Stomach (tissue), 4 donors: ENCODE results near the gene ZNF423.

Experiments used
- CTCF ChIP-seq, 7 experiments: fragments of 450-650 bp in 4 of 7; fragments of 200-600 bp in 3 of 7; sonication (generic) in 3 of 7; IDR thresholded peaks; one replicate each; pipeline ENCODE4 v1.5.1; 2016 to 2019; ENCODE audit warnings: antibody characterized with exemption in 7 of 7, control low read depth in 2 of 7, mild to moderate bottlenecking in 1 of 7
- EP300 ChIP-seq: sonication (generic); formaldehyde crosslinking; IDR thresholded peaks from one replicate; pipeline ENCODE4 v1.6.1; 2017; ENCODE audit warnings: antibody characterized with exemption
- POLR2A ChIP-seq, 4 donors: fragments of 450-650 bp; IDR thresholded peaks; one replicate each; pipeline ENCODE4 v1.6.1; 2016; ENCODE audit warnings: antibody characterized with exemption in 4 of 4, control low read depth in 2 of 4, mild to moderate bottlenecking in 1 of 4, moderate library complexity in 1 of 4
- POLR2AphosphoS5 ChIP-seq, 3 donors: sonication (generic); formaldehyde crosslinking; IDR thresholded peaks; one replicate each; pipeline ENCODE4 v1.6.1; 2016; ENCODE audit warnings: antibody characterized with exemption in 3 of 3

- TF ChIP-seq POLR2A (IDR thresholded peaks at IDR 0.05) (no peak), CTCF (IDR thresholded peaks at IDR 0.05) (no peak), POLR2AphosphoS5 (IDR thresholded peaks at IDR 0.05) (no peak), EP300 (no peak)
These were observed 7.4 kb downstream of the ZNF423 start for GRCh38 chr16:49848530-49848929.
